Sigmoid colon (tissue), 4 donors: ENCODE results near the gene CLN6.

ENCODE experiments used
- POLR2AphosphoS5 ChIP-seq, 4 donors: sonication (generic); formaldehyde crosslinking; IDR thresholded peaks; one replicate each; pipeline ENCODE4 v1.6.1; 2017; ENCODE audit warnings: antibody characterized with exemption in 4 of 4
- TF ChIP-seq, protein P1 (sequence below), 4 experiments: fragments of 450-650 bp in 3 of 4; fragments of 200-600 bp in 1 of 4; IDR thresholded peaks; one replicate each; pipeline ENCODE4 v1.5.1; 2016 to 2019; ENCODE audit warnings: antibody characterized with exemption in 4 of 4, mild to moderate bottlenecking in 3 of 4, moderate library complexity in 2 of 4

GRCh38 chr15:68249058-68249713 lies 19.7 kb upstream of the CLN6 start:
- TF ChIP-seq, protein P1, sequence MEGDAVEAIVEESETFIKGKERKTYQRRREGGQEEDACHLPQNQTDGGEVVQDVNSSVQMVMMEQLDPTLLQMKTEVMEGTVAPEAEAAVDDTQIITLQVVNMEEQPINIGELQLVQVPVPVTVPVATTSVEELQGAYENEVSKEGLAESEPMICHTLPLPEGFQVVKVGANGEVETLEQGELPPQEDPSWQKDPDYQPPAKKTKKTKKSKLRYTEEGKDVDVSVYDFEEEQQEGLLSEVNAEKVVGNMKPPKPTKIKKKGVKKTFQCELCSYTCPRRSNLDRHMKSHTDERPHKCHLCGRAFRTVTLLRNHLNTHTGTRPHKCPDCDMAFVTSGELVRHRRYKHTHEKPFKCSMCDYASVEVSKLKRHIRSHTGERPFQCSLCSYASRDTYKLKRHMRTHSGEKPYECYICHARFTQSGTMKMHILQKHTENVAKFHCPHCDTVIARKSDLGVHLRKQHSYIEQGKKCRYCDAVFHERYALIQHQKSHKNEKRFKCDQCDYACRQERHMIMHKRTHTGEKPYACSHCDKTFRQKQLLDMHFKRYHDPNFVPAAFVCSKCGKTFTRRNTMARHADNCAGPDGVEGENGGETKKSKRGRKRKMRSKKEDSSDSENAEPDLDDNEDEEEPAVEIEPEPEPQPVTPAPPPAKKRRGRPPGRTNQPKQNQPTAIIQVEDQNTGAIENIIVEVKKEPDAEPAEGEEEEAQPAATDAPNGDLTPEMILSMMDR (IDR thresholded peaks at IDR 0.05): no peak
- TF ChIP-seq POLR2AphosphoS5 (IDR thresholded peaks at IDR 0.05): no peak
